GM18519 (cell line): ENCODE measurements around the gene TBC1D13.
"Not testable (repeated sequence)": the region's sequence is repeated elsewhere in the genome, so short reads cannot be mapped to it uniquely, and the experiment has no call there.

Experiments used
- ATAC-seq: cut with Tn5 transposase; IDR thresholded peaks from one replicate; pipeline ENCODE4 v1.9.1; 2021; ENCODE audit warnings: mild to moderate bottlenecking, moderate library complexity; ENCODE audit not compliant: unreplicated experiment, low FRiP score

The TBC1D13 gene

DNA sequence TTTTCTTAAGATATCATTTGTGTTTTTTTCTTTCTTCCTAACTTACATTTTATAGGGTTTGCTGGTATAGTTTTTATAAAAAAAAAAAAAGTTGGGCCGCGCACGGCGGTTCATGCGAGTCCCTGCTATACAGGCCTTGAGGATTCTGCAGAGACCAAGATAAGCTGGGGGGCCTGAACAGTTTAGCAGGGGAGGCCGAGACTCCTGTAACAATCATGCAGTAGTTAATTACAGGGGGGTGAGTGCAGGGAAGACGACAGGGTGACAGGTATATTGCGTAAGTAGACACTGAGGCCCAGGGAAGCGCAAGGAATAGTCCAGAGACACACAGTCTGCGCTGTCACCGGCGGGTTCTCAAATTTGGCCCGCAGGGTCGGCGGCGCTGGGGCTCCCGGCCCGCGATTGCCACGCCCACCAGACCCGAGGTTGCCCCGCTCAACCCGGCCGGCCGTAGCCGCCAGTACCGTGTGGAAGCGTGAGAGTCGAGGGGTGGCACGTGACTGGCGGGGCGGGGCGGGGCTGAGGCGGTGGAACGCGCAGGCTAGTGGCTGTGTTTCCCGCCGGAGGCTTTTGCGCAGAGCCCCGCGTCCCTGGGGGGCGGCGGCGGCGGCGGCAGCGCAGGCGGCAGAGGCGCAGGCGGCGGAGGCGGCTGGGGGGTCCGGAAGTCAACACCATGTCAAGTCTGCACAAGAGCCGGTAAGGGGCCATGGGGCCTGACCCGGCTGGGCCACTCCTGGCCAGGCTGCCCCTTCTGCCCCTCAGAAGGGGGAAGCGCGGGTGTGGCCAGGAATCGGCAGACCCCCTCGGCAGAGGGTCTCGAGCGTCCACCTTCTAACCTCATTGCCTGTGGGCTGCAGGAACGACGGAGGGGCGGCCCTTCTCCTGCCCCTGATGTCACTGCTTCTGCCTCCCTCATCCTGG lies at the start of gene TBC1D13:
TSS of gene TBC1D13 (plus strand) at position 573 of the 921 bp plus-strand sequence. CDS start at position 674, 101 bp downstream.
- peak; percentile 59 for ATAC-seq

GRCh38 chr9:128742401-128742800 lies 44.7 kb upstream of the TBC1D13 start:
- no peak for ATAC-seq

GRCh38 chr9:128743421-128743820 lies 43.6 kb upstream of the TBC1D13 start:
- no peak for ATAC-seq

DNA sequence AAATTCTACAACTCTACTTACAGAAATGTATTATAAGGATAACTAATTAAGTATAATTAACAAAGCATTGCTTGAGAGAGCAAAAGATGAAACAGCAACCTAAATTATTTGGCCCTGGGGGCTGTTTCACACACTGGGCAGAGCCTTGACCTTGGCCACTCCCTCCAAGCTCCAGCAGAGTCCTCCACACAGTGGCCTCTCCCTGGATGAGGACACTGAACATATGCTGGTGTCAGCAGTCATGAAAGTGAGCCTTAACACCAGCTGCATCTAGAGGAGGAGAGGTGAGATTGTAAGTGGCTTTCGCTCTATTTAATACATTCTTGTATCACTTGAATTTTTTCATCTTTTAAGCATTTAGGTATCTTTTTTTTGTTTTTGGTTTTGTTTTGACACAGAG lies 39.8 kb upstream of the TBC1D13 start:
- no peak for ATAC-seq

GRCh38 chr9:128750926-128751595 lies 36.0 kb upstream of the TBC1D13 start:
- ATAC-seq = no peak

- ATAC-seq = no peak
Measured at GRCh38 chr9:128753627-128754026, 33.4 kb upstream of the TBC1D13 start.

GRCh38 chr9:128757602-128758001 lies 29.5 kb upstream of the TBC1D13 start:
- no peak for ATAC-seq

DNA sequence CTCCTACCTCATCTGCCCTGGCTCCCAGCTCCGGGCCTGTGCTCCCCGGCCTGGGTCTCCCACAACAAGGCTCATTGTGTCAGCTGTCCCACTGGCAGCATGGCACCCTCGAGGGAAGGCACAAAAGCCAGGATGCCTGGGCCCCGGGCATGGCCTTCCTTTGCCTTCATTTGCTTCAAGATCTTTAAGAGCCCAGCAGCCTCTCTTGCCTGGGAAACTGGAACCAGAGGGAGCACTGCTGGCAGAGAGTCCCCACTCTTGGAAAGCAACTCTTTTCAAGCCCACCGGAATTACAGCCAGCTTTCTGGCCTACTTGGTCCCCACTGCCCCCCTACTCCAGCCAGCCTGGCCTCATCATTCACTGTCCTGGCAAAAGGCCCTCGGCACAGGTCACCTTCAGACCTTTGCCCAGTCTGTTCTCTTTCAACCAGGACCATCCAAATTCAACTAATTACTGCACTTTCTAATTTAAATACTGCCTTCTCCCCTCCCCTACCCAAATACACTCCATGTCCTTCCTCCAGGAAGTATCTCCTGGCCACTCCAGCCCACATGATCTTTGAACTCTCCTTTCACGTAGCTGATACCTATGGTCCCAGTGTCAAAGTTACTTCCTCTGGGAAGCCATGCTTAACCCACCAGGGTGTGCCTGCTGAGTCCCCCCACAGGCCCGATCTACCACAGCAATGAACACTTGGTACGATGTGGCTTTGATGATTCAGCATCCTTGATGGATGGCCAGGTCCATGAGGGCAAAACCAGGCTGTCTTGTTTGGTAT lies 24.2 kb upstream of the TBC1D13 start:
- ATAC-seq = no peak

- ATAC-seq = no peak
Measured at GRCh38 chr9:128764361-128764760, 22.7 kb upstream of the TBC1D13 start.

DNA sequence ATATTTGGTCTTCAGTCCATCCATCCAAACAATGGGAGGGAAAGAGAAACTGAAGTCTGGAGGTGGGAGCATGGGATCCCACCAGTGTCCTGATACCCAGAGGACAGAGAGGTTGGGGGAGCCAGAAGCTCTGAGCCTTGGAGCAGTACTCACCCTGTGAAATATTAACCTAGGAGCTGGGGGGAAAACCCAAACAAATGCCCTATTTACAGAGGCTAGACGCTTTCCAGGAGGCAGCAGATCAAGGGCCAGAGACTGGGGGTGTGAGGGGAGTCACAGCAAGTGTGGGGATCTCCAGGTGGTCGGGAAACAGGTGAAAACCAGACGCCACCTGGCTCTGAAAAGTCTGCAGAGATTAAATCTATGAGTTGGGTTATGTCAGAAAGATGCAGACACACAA lies 21.6 kb upstream of the TBC1D13 start:
- ATAC-seq = no peak

DNA sequence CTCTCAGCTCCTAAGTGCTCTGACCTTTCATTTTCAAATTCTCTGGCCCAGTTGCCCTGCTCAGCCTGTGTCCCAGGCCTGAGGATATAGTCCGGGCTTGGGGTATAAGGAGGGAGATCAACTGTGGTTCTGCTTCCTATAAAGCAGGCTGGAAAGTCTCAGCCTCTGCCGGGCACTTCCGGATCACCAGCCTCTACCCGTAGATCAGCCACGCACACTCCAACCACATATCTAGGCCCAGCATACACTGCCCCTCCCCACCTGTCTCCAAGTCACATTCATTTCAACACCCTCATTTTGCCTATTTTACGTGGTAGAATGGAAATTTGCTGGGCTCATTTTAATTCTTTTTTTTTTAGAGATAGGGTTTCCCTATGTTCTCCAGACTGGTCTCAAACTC lies 18.4 kb upstream of the TBC1D13 start:
- ATAC-seq = no peak

DNA sequence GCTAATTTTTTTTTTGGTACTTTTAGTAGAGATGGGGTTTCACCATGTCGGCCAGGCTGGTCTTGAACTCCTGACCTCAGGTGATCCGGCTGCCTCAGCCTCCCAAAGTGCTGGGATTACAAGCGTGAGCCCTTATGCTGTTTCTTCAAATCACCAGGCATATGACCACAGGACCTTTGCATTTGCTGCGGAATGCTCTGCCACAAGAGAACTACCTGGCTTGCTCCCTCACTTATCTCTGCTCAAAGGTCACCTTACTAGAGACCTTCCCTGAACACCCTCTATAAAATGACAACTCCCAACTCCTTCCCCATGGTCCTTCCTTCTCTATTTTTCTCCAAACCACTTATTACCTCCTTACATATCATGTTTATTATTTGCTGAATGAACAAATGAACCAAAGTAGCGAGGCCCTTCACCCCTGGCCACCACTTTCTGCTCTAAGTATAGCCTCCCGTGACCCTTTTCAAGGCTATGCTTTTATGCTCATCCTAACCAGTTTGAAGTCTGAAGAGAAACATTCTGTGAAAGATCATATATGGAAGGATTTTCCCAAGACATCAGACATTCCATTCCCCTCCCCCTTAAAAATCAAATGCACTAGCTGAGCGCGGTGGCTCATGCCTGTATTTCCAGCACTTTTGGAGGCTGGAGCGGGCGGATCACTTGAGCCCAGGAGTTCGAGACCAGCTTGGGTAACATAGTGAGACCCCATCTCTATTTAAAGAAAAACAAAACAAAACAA lies 16.6 kb upstream of the TBC1D13 start:
- no peak for ATAC-seq

- peak; percentile 13 for ATAC-seq
Measured at GRCh38 chr9:128771094-128771721, 15.8 kb upstream of the TBC1D13 start.

GRCh38 chr9:128771745-128772519 lies 15.1 kb upstream of the TBC1D13 start, which contains the start of gene ZER1:
ZER1 (minus strand) TSS chr9:128771927; CDS start chr9:128755565, 16,362 bp downstream.
- ATAC-seq = peak; percentile 62

GRCh38 chr9:128773049-128773448 lies 14.0 kb upstream of the TBC1D13 start:
- ATAC-seq = no peak

- ATAC-seq = no peak
Measured at GRCh38 chr9:128774804-128775203, 12.2 kb upstream of the TBC1D13 start.

DNA sequence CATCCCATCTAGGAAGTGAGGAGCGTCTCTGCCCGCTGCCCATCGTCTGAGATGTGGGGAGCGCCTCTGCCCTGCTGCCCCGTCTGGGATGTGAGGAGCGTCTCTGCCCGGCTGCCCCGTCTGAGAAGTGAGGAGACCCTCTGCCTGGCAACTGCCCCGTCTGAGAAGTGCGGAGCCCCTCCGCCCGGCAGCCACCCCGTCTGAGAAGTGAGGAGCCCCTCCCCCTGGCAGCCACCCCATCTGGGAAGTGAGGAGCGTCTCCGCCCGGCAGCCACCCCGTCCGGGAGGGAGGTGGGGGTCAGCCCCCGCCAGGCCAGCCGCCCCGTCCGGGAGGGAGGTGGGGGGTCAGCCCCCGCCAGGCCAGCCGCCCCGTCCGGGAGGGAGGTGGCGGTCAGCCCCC lies 7.0 kb upstream of the TBC1D13 start:
- not testable (repeated sequence) for ATAC-seq

GRCh38 chr9:128781187-128782070 lies 5.6 kb upstream of the TBC1D13 start:
- no peak for ATAC-seq
